A549 (cell line): ENCODE data around the gene PITPNM1.

Experiments
- CTCF ChIP-seq: fragments of >200 bp; sonication (Bioruptor Twin); formaldehyde crosslinking; IDR thresholded peaks from 3 replicates; pipeline ENCODE4 v1.5.1; 2016
- ELK1 ChIP-seq: fragments of 150-350 bp; IDR thresholded peaks from 2 replicates; pipeline ENCODE4 v1.6.1; 2014; ENCODE audit warnings: low read depth, mild to moderate bottlenecking, low read length
- EP300 ChIP-seq, 2 experiments: fragments of >200 bp; sonication (Bioruptor Twin); formaldehyde crosslinking; IDR thresholded peaks; 2 replicates in 1 of 2; 3 replicates in 1 of 2; pipeline ENCODE4 v1.6.1; 2016 to 2017
- ESRRA ChIP-seq: fragments of 150-350 bp; IDR thresholded peaks from 2 replicates; pipeline ENCODE4 v1.6.1; 2014; ENCODE audit warnings: mild to moderate bottlenecking, low read length, borderline replicate concordance
- KDM5A ChIP-seq: fragments of 200-600 bp; sonication (generic); IDR thresholded peaks from 2 replicates; pipeline ENCODE4 v1.6.1; 2016; ENCODE audit warnings: antibody characterized with exemption, mild to moderate bottlenecking
- PHF8 ChIP-seq: fragments of 200-600 bp; sonication (generic); IDR thresholded peaks from 2 replicates; pipeline ENCODE4 v1.6.1; 2016; ENCODE audit warnings: low read depth, mild to moderate bottlenecking, antibody characterized with exemption, moderate library complexity, borderline replicate concordance
- POLR2A ChIP-seq: IDR thresholded peaks from 2 replicates; pipeline ENCODE4 v1.6.1; 2012; ENCODE audit warnings: mild to moderate bottlenecking, low read length
- RCOR1 ChIP-seq: fragments of 150-350 bp; IDR thresholded peaks from 2 replicates; pipeline ENCODE4 v1.6.1; 2014; ENCODE audit warnings: antibody characterized with exemption, low read length, low read depth
- RNF2 ChIP-seq: fragments of 200-600 bp; sonication (generic); IDR thresholded peaks from 2 replicates; pipeline ENCODE4 v1.6.1; 2016; ENCODE audit warnings: low read depth, mild to moderate bottlenecking, antibody characterized with exemption, moderate library complexity, borderline replicate concordance
- TP53 ChIP-seq: fragments of 250-450 bp; sonication (Bioruptor Pico); IDR thresholded peaks from 2 replicates; pipeline ENCODE4 v1.5.0; 2021; ENCODE audit warnings: mild to moderate bottlenecking, moderate library complexity

- TF ChIP-seq PHF8, result no peak
- TF ChIP-seq RCOR1, result no peak
- no peak for TF ChIP-seq TP53
- no peak for TF ChIP-seq CTCF
- no peak for TF ChIP-seq RNF2
- TF ChIP-seq POLR2A, result no peak
- TF ChIP-seq KDM5A, result no peak
- TF ChIP-seq ESRRA, result no peak
- TF ChIP-seq ELK1, result no peak
- TF ChIP-seq EP300 (IDR thresholded peaks at IDR 0.05), result no peak
Observed at GRCh38 chr11:67499808-67500483, 5.2 kb downstream of the PITPNM1 start.
